Keratinocyte (primary cell): ENCODE results near the gene OR11L1. TPM values are rescaled to one million over a fixed set of nuclear protein-coding genes. Genes with fewer than 3 reads are reported as not detected.

Experiments
- DNase-seq: peaks from one replicate; pipeline ENCODE4 v3.0.0-alpha.2; 2011; ENCODE audit warnings: low read depth, missing footprints, low spot score
- FAIRE-seq: peaks from 2 replicates; lab custom pipeline; 2011; peaks lifted over from hg19 to GRCh38; lab: Jason Lieb, UNC
- H2AFZ ChIP-seq: 2 replicates; pipeline ENCODE4 v1.6.0; 2012; ENCODE audit warnings: low read length, control low read depth, inconsistent platforms; ENCODE audit not compliant: control insufficient read depth
- H3K27ac ChIP-seq: 2 replicates; pipeline ENCODE4 v1.5.1; 2011; ENCODE audit warnings: low read length; ENCODE audit not compliant: control insufficient read depth, insufficient read depth
- H3K27me3 ChIP-seq: 3 replicates; pipeline ENCODE4 v1.6.0; 2011; ENCODE audit warnings: low read length; ENCODE audit not compliant: control insufficient read depth, insufficient read depth; ENCODE audit errors: extremely low read depth
- H3K36me3 ChIP-seq, 2 experiments: 2 replicates in 1 of 2; 3 replicates in 1 of 2; pipeline ENCODE4 v1.5.1; 2011; ENCODE audit warnings: low read length in 2 of 2, mild to moderate bottlenecking in 1 of 2; ENCODE audit not compliant: control insufficient read depth in 2 of 2, insufficient read depth in 2 of 2; ENCODE audit errors: extremely low read depth in 1 of 2
- H3K4me1 ChIP-seq: 3 replicates; pipeline ENCODE4 v1.5.1; 2011; ENCODE audit warnings: low read length; ENCODE audit not compliant: control insufficient read depth, insufficient read depth; ENCODE audit errors: extremely low read depth
- H3K4me2 ChIP-seq: 3 replicates; pipeline ENCODE4 v1.6.0; 2011; ENCODE audit warnings: low read depth, low read length; ENCODE audit not compliant: control insufficient read depth, insufficient read depth; ENCODE audit errors: extremely low read depth
- H3K4me3 ChIP-seq, 3 experiments: fragments of 200-600 bp in 1 of 3; sonication (generic) in 1 of 3; 2 replicates in 2 of 3; 3 replicates in 1 of 3; pipeline ENCODE4 v1.5.1; 2011 to 2016; ENCODE audit warnings: low read length in 3 of 3, mild to moderate bottlenecking in 3 of 3, control low read depth in 2 of 3, inconsistent platforms in 1 of 3, low read depth in 1 of 3, mixed read lengths in 1 of 3, mixed run types in 1 of 3, moderate library complexity in 1 of 3; ENCODE audit not compliant: control insufficient read depth in 2 of 3, insufficient read depth in 2 of 3; ENCODE audit errors: extremely low read depth in 1 of 3
- H3K79me2 ChIP-seq: 2 replicates; pipeline ENCODE4 v1.6.0; 2012; ENCODE audit warnings: low read length; ENCODE audit not compliant: control insufficient read depth, insufficient read depth
- H3K9ac ChIP-seq: 3 replicates; pipeline ENCODE4 v1.6.0; 2011; ENCODE audit warnings: low read length; ENCODE audit not compliant: control insufficient read depth, insufficient read depth; ENCODE audit errors: extremely low read depth
- H3K9me1 ChIP-seq: 3 replicates; pipeline ENCODE4 v1.6.0; 2011; ENCODE audit warnings: low read length; ENCODE audit not compliant: control insufficient read depth, insufficient read depth; ENCODE audit errors: extremely low read depth
- H3K9me3 ChIP-seq: 2 replicates; pipeline ENCODE4 v1.5.1; 2012; ENCODE audit warnings: low read depth, low read length; ENCODE audit not compliant: control insufficient read depth
- H4K20me1 ChIP-seq: 3 replicates; pipeline ENCODE4 v1.6.0; 2011; ENCODE audit warnings: low read length; ENCODE audit not compliant: control insufficient read depth, insufficient read depth; ENCODE audit errors: extremely low read depth
- EZH2 ChIP-seq: IDR thresholded peaks from one replicate; pipeline ENCODE4 v1.6.1; 2012; ENCODE audit warnings: inconsistent platforms, mild to moderate bottlenecking, low read length, moderate library complexity
- dilution Hi-C: fragments of 300-500 bp; cut with MboI; formaldehyde crosslinking; loops from one replicate; pipeline ENCODE4 v1.7.0; 2020; ENCODE audit warnings: low sequenced_read_pairs; ENCODE audit not compliant: extremely low pct_ligation_motif_present
- polyA plus RNA-seq, 5 experiments: library from polyadenylated mRNA; depleted of rRNA in 3 of 5; stranded (reverse) in 3 of 5; stranded (forward) in 1 of 5; unstranded in 1 of 5; fragments of >200 nt; gene quantifications; 1 replicate in 1 of 5; 2 replicates in 3 of 5; 3 replicates in 1 of 5; pipeline versions ENCODE4 v1.2.1 to v1.2.3, GENCODE V29; 2011 to 2012; ENCODE audit warnings: missing spikeins in 2 of 5, low read depth in 1 of 5, low replicate concordance in 1 of 5
- TF ChIP-seq, protein P1 (sequence below), 3 experiments: IDR thresholded peaks in 1 of 3; conservative IDR thresholded peaks in 1 of 3; optimal IDR thresholded peaks in 1 of 3; 2 replicates in 2 of 3; 3 replicates in 1 of 3; pipeline versions ENCODE3 to v1.5.1; 2011; ENCODE audit warnings: low read length in 3 of 3, mild to moderate bottlenecking in 3 of 3, moderate library complexity in 2 of 3, control low read depth in 1 of 3, inconsistent platforms in 1 of 3; ENCODE audit not compliant: insufficient read depth in 2 of 3; ENCODE audit errors: extremely low read depth in 1 of 3

OR11L1 gene
- polyA plus RNA-seq, 1 donor (not counting 4 experiments of a cell fraction or from before 2014, with no cell fraction given) = not detected

DNA sequence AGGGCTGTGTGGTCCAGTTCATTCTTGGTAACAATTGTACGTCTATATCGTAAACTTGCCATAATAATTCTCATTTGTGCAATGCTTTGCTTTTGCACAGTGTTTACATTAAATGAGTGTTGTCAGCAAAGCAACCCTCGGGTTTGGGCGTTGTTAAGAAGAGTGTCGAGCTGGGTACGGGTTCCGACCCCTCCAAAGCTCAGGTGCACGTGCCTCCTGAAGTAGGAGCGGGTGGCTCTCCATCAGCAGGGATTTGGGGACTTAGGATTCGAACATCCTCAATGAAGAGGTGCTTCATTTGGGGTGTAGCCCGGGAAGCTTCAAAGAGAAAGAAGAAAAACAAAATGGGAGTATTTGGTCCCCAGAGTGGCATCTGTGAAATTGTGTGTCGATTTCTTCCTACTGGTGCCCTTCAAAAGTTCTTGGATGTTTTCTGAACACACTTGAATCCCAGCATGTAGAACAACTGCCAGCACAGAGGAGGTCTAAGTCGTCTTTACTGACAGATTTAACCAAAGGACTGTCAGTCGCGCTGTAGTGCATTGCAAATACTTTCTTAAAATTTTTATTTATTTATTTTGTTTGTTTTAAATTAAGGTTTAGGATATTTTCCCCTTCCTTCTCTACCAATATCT lies 16.4 kb upstream of the OR11L1 start:
- H3K36me3 ChIP-seq = no peaks in the 10 kb centered on the region
- FAIRE-seq = no peak
- DNase-seq = no peak
- TF ChIP-seq, protein P1, sequence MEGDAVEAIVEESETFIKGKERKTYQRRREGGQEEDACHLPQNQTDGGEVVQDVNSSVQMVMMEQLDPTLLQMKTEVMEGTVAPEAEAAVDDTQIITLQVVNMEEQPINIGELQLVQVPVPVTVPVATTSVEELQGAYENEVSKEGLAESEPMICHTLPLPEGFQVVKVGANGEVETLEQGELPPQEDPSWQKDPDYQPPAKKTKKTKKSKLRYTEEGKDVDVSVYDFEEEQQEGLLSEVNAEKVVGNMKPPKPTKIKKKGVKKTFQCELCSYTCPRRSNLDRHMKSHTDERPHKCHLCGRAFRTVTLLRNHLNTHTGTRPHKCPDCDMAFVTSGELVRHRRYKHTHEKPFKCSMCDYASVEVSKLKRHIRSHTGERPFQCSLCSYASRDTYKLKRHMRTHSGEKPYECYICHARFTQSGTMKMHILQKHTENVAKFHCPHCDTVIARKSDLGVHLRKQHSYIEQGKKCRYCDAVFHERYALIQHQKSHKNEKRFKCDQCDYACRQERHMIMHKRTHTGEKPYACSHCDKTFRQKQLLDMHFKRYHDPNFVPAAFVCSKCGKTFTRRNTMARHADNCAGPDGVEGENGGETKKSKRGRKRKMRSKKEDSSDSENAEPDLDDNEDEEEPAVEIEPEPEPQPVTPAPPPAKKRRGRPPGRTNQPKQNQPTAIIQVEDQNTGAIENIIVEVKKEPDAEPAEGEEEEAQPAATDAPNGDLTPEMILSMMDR (optimal IDR thresholded peaks at IDR 0.05 in 1 of 3, IDR thresholded peaks at IDR 0.05 in 1 of 3, conservative IDR thresholded peaks at IDR 0.05 in 1 of 3; ENCODE audit: extremely low read depth in 1 of 3, insufficient read depth in 2 of 3, low read length in 3 of 3) = no peak
- TF ChIP-seq EZH2 = no peak
- H3K79me2 ChIP-seq = no peaks in the 10 kb centered on the region
- dilution Hi-C loops = no loop called here
- peak overlapping the region in 2 of 3 experiments; percentile 28 to 50 for H3K4me3 ChIP-seq
- no peaks in the 10 kb centered on the region for H3K9me1 ChIP-seq
- no peak overlapping the region for H3K27ac ChIP-seq
- H3K9ac ChIP-seq = no peak overlapping the region
- H3K4me2 ChIP-seq = peak overlapping the region; percentile 46
- H3K9me3 ChIP-seq = no peaks in the 10 kb centered on the region
- H2AFZ ChIP-seq = no peak overlapping the region
- no peaks in the 10 kb centered on the region for H4K20me1 ChIP-seq
- no peaks in the 10 kb centered on the region for H3K4me1 ChIP-seq
- no peaks in the 10 kb centered on the region for H3K27me3 ChIP-seq

DNA sequence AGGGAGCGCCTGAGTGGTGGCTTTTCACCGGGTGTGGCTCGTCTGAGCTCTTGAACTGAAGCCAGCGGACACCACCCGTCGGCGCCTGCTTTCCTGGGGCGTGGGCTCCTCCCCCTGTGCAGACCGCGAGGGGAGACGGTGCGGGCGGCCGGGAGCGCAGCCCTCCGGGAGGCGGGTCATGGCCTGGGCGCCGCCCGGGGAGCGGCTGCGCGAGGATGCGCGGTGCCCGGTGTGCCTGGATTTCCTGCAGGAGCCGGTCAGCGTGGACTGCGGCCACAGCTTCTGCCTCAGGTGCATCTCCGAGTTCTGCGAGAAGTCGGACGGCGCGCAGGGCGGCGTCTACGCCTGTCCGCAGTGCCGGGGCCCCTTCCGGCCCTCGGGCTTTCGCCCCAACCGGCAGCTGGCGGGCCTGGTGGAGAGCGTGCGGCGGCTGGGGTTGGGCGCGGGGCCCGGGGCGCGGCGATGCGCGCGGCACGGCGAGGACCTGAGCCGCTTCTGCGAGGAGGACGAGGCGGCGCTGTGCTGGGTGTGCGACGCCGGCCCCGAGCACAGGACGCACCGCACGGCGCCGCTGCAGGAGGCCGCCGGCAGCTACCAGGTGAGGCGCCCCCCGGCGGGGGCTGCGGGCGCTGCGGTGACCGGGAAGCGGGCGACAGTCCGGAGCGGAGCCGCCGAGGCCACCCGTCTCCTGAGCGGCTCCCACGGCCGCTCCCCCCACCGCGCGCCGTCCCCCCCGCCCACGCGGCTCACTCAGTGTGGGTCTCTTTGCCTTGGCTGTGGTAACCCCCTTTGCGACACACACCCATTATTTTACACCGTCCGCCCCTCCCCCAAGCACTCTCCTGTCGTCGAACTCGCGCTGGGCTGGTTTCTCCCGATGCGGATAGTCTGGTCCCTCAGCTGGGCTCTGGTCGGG lies 15.6 kb upstream of the OR11L1 start, which contains the start of gene TRIM58:
TRIM58 (plus strand) TSS at position 119 of the 916 bp plus-strand sequence; CDS start at position 179, 60 bp downstream.
- H3K27me3 ChIP-seq = no peaks in the 10 kb centered on the region

More for the DNA sequence above, 15.6 kb upstream of the OR11L1 start, which contains the start of gene TRIM58:
- Histone ChIP-seq H2AFZ (no peak within 1 kb of the TSS), H3K36me3 (no peaks in the 10 kb centered on the region), H3K27ac (no peak within 1 kb of the TSS), H3K9ac (no peak within 1 kb of the TSS), H3K4me3 (peak within 1 kb of the TSS in 2 of 3 experiments; percentile 28 to 50), H4K20me1 (no peaks in the 10 kb centered on the region), H3K4me1 (no peaks in the 10 kb centered on the region), H3K4me2 (peak within 1 kb of the TSS; percentile 46), H3K79me2 (no peaks in the 10 kb centered on the region), H3K9me1 (no peaks in the 10 kb centered on the region), H3K9me3 (no peaks in the 10 kb centered on the region)
- dilution Hi-C loops = no loop called here
- TF ChIP-seq EZH2 = no peak
- TF ChIP-seq, protein P1 (optimal IDR thresholded peaks at IDR 0.05 in 1 of 3, IDR thresholded peaks at IDR 0.05 in 1 of 3, conservative IDR thresholded peaks at IDR 0.05 in 1 of 3; ENCODE audit: extremely low read depth in 1 of 3, insufficient read depth in 2 of 3, low read length in 3 of 3) = peak in 1 of 3 experiments; percentile 13
- FAIRE-seq (no peak), DNase-seq (no peak)
